HL-60/S4 treated with phorbol 12-myristate 13-acetate at 8.2 ng/mL for 4 days and 3 days (cell line): Measurements from ENCODE around the gene DSN1.

ENCODE experiments used
- in situ Hi-C: fragments of 300-500 bp; cut with MboI; formaldehyde crosslinking; loops from 2 replicates; pipeline ENCODE4 v1.15.0; 2022; ENCODE audit warnings: low sequenced_read_pairs

The DSN1 gene

DNA sequence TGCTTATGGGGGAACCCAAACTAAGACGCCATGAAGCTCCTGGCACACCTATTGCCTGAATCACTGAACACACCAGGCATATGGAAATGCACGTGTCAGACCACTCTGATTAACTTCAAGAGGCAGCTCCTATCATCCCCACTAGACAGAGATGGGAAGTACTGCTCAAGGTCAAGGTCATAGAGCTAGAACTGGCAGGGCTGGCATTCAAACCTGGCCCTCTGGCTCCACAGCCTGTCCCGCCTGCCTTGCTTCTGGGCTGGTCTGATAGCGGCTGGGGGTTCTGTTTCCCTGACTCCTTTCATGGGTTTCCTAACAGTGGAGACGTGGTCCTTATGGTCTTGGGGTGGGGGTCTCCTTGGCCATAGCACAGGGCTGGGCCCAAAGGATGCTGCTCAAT is 22.6 kb upstream of the DSN1 start:
- in situ Hi-C loops: no loop called here

DNA sequence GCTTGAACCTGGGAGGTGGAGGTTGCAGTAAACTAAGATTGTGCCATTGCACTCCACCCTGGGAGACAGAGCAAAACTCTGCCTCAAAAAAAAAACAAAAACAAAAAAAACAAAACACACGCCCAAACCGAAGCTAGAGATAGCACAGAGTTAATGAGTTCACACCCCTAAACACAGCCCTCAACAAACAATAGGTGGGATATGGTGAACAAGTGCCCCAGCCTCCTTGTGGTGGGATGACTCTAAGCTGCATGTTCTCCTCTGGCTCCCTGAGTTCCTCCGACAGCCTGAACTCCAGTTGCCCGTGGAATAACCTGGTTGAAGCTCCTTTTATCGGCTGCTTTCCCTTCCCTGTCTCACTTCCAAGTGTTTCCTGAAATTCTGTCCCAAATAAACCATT is 22.1 kb upstream of the DSN1 start:
- in situ Hi-C loops: no loop called here

DNA sequence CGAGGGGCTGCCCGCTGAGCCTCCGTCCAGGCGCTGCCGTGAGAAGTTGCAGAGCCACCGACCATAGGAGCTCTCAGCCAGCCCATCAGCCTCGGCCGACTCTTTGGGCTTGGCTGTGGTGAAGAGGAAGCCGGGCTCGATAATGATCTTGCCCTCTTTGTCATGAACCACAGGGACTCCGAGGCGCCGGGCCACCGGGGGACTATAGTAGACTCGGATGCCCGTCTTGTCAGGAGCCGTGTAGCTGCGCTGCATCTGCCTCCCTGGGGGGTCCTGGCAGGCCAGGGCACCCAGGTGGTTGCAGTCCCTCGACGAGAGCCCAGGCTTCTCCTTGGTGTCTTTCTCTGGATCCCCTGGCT is 20.5 kb upstream of the DSN1 start:
- in situ Hi-C loops: no loop called here

DNA sequence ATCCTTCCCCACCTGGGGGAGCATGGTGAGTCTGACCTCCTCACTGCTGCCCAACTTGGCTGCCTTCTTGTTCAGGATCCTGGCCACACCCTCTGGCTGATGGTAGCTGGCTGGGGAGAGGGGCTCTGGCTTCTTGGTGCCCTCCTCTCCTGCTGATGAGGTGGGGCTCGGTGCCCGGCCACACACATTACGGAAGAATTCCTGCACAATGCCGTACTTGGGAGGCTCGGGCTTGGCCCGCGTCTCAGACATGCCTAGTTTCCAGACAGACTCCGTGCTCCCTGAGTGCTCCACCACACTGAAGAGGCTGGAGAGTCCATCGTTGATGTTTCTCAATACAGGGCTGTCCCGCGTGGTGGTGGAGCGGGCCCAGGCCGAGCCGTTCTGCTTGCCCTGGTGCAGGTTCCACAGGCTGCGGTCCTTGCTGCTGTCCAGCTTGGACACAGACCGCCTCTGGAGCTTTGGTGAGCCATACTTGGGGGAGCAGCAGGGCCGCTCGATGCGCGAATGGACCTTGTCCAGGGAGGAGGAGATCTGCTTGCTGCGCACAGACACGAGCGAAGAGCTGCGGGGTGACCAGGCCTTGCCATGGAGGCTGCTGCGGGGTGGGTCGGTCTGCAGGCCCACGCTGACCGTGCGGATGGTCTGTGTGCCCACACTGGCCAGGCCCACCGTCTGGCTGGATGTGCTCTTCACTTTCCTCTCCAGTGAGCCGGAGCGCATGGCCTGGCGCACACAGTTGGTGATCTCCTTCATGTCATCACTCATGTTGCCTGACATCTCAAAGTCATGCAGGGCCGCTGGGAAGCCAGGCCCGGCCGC is 19.9 kb upstream of the DSN1 start:
- in situ Hi-C loops: no loop called here

DNA sequence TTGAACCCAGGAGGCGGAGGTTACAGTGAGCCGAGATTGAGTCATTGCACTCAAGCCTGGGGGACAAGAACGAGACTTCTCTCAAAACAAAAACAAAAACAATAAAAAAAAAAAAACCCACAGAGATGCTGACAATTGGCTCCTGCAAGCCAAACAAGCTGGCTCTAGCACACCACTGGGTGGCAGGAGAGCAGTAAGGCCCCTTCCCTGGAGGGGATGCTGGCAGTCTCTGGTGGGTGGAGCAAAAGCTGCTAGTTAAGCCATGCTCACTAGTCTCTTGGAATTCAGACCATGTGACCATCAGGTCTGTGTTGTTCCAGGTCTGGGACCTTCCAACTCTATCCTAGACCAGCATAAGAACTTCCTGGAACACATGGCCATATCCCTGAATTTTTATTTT is 18.9 kb upstream of the DSN1 start:
- in situ Hi-C loops: no loop called here

DNA sequence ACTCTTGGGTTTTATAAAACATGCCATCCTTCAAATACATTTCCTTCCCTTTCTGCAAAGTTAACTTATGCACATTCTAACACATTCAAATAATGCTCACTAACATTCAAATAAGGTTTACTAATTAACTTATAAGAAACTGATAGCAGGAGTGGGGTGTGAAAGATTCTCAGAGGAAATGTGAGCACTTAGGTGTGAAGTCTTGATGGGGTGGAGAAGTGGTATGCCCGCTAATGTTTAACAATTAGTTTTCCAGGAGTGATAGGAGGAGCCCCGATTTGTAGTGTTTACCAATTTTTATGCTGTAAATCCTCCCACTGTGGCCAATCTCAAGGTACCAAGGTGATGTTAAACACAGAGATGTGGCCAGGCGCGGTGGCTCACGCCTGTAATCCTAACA is 18.3 kb upstream of the DSN1 start:
- in situ Hi-C loops: no loop called here

DNA sequence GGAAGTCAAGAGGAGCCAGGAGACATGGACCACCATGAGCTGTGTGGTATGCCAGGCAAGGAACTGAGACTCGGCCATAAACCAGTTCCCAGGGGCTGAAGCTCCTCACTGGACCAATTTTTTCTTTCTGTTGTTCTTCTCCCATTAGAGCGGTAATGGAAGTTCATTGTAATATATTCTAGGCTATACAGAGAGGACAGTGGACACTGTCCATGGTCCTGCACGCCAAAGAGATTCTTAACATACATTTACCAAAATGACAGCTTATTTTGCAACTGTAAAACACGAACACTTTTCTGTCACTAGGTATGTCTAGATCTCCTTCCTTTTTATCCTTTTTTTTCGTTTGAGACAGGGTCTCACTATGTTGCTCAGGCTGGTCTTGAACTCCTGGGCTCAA is 13.1 kb upstream of the DSN1 start:
- in situ Hi-C loops: no loop called here

DNA sequence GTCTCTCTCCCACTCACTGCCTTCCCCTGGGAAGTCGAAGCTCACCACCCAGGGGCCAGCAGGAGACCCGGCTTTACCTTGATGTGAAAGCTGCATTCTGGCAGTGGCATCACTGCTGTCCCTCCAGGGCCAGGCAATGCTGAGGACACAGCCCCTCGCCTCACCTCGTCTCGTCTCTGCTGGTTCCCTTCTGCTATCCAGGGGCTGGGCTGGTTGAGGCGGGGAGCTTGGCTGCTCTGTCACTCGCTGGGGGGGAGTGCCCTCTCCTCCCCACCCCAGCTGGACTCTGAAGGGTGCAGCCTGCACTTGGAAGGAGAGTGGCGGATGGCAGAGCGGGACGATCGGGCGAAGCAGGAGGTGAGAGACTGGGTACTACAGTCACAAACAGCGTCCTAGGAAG is 12.7 kb upstream of the DSN1 start:
- in situ Hi-C loops: no loop called here

DNA sequence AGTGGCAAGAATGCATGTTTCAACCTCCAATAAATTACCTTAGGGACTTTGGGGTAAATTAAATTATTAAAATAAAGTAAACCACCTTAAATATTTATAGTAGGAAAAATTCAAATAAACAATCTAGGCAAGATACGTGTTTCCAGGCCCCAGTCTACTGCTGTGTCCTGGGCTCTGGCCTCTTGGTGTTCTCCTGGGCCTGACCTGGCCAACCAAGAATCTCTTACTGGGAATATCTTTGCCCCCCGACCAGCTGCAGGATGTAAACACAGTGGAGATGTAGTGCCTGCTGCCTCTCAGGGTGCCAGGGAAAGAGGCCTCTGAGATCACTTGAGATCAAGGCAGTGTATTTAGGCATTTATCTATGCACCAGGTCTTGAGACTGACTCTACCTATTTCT is 11.7 kb upstream of the DSN1 start:
- in situ Hi-C loops: no loop called here

DNA sequence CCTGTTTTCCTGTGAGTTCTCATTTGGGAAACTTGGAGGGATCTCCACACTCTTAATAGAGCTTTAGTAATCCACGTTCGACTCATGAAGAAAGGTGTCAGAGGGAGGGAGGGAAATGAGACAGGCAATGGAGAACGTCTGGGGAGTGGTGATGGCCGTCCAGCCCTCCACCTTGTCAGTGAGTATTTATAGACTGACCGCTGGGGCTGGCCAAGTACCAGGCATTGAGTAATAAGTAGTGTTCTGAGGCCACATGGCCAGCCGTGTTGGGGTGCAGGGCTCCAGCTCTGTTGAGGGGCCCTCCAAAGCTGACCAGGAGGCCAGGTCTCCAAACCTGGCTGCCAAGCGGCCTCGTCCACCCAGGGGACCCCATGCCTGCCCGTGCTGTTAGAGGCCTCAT is 11.3 kb upstream of the DSN1 start:
- in situ Hi-C loops: no loop called here

DNA sequence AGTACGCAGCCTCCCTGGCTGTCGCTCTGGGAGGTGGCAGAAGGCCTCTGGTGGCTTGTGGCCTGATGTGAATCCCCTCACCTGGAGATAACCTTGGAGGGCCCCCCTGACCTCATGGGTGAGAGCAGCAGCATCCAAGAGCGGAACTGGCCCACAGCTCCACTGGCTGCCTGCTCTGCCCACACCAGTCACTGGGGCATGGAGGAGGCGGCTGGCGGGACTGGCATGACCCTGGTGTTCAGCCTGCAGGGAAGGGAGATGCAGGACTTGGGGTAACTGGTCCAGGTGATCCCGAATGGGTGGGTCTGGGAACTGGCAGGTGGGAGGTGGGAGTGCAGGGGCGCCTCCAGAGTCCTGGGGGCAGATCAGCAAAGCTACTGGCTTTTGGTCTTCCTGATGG is 10.6 kb upstream of the DSN1 start:
- in situ Hi-C loops: no loop called here

DNA sequence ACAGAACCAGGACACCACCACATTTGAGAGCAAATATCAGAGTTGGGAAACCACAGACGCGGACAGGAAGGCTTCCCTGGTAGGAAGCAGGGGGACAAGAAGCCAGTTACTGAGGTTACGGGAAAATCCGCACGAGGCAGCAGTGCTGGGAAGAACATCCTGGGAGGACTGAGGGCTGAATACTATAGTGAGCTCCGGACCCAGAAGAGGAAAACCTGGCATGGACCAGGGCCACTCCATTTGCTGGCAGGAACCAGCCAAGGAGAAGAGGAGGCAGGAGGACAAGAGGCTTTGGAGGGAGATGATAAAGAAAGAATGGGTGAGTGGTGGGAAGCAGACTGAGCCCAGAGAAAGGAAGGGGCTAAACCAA is 6.1 kb upstream of the DSN1 start:
- in situ Hi-C loops: no loop called here

DNA sequence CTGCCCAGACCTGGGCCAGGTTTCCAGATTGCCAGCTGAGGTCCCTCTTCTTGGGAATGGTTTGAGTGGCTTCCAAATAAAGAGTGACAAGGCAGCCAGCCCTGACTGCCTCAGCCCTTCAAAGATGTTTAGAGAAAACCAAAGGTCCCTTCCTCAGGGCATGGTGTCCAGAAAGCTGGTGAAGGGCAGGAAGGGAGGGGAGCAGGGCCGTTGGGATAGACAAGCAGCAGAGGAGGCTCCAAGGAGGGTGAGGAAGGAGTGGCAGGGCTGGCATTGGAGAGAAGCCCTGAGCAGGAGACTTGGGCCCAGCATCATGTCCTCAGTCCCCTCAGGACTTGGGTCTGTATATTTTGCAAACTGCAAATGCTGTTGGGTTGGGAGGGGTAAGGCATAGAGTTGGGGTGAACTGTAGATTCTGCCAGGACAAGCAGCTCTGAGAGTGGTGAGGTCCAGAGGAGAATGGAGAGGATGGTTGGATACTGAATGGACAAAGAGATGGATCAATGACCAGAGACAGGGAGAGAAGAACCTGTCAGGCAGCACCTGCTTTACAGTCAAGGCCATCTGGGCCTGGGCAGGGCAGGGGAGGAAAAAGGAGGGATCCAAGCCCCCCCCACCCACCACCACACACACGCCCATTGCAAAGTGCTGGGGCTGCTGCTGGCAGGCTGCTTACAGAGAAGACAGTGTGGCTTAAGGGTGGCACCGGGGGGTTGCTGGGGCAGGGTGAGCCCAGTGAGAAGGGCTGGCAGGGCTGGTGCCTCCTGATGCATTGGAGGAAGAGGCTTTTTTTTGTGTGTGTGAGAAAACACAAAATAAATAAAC is 5.5 kb upstream of the DSN1 start:
- in situ Hi-C loops: no loop called here

DNA sequence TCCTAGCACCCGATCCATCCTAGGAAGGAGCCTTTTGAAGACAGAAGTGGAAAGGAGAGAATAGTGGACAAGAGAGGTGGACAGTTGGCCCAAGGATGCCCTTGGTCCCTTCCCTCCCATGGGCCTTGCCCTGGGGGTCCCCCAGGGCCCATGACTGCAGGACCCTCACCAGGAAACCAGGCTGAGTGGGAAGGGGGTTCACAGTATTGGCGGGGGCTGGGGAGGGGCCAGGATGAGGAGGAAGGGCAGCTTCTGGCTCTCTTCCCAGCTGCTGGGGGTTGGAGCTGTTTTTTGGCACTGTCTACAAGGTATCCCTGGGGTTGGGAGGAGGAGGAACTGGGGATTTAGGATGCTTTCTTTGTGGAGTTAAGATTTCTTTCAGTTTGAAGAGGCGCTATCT is 4.0 kb upstream of the DSN1 start:
- in situ Hi-C loops: no loop called here

DNA sequence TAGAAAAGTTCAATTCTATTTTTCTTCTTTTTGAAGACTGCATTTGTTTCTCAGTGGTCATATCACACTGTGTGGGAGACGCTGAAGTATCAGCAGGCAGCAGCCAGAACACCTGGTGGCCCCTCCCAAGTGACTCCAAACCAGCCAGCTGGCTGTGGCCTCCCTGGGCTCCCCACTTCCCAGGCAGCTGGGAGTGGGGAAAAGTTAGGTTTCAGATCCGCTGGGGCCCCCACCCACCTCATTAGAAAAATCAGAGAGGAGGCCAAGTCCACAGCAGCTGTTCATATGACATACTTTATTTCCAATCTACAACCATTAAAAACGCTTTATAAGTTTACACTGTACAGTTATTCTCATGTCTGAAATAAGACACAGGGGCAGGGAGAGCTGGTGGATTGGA is 3.6 kb upstream of the DSN1 start:
- in situ Hi-C loops: no loop called here

DNA sequence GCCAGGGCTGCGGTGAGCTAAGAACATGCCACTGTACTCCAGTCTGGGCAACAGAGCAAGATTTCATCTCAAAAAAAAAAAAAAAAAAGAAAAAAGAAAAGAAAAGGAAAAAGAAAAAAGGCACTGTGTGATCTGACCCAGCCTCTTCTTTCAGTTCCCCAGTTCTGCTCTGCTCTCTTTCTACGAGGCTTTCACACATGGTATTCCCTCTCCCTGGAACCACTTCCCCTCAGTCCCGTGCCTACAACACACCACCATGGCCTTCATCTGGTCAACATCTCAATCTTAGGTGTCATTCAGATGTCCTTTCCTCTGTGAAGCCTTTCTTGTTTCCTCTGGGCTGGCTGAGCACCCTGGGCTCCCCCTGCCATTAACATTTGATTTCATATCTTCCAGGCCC is 2.3 kb upstream of the DSN1 start:
- in situ Hi-C loops: no loop called here

DNA sequence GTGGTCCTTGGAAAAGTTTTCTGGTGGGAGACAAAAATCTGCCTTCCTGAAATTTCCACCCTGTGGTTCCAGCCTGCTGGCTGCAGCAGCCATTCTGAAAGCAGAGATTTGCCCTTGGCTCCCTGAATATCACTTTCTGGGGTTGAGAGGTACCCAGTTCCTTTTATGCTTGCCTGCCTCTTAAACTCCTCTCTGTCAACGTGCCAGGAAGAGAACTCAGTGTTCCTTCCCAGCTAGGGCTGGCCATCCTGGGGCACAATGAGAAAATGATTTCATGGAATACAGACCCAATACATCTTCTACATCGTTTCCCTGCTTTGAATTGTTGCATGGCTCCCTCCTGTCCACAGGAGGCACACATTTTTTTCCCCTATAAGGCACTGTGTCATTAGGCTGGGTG is 1.6 kb upstream of the DSN1 start:
- in situ Hi-C loops: no loop called here

DNA sequence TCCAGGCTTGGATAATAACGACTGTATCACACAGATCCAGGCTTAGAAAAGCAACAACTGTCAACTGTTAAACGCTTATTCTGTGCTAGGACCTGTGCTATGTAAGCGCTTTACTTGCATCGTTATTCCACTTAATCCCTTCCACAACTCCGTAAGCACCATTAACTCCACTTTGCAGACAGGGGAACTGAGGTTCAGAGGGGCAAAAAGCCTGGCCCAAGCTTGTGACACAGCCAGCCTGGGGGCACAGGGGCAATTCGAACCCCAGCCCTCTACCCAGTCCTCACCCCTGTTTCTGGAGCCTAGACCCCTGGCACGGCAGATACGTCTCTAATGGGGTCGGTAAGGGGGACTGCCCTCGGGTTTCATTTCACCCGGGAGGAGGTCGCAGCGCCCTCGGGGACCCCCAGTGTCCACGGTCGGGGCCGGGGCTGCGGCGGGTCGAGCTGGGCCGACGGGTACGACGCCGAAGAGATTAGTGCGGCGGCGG is 411 bp downstream of the DSN1 start:
- in situ Hi-C loops: no loop called here

DNA sequence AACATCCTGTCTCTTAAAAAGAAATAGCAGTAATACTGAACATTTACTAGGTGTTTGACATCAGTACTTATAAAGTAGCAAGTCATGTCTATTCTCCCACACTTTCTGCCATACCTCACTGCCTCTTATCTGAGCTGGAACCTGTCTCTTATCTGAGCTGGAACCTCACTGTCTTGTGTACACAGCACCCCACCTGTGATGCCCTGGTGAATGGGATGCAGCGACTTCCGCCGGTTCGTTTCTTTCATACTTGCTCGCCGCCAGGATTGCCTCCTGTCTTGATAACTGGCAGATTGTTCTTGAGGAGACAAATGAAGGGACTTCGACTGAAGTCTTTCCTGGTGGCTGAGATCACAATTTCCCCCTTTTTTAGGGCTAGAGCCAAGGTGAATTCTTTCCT is 2.9 kb downstream of the DSN1 start:
- in situ Hi-C loops: no loop called here

DNA sequence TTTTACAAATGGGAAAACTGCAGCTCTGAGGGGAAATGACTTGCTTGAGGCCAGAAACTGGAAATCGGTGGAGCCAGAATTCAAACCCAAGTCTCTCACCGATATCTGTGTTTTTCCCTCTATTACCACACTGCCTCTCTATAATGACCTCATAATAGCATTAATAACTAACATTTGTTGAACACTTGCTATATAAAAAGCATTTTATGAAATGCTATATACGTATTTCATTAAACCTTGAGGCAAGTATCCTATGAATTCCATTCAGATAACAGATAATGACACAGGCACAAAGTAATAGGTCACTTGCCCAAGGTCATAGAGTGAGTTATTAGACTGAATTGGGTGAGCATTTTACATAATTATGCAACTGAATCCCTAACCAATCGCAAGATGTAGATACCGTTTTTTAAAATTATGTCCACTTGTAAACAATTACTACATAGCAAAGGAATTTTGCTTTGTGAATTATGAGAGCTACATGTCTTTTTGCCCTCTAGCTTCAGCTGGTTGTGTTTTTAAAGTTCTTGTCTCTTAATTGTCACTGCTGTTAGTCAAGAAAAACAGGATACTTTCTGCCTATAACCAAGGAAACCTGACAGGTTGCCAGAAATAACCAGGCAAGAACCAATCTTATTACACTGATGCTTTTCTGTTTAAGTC is 4.7 kb downstream of the DSN1 start:
- in situ Hi-C loops: no loop called here

DNA sequence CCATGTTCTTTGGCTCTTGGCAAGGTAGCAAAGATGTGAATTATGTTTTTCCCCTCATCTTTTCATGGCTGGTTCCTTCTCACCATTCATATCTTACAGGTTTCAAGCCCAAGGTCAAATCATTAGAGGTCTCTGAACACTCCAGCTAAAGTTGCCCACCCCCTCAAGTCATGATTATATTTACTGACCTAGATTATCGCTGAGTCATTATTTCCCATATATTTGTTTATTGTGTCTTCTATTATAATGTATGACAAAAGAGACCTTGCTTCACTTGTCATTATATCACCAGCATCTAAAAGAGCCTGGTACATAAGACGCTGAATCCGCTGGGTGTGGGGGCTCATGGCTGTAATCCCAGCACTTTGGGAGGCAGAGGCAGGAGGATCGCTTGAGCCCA is 12.4 kb downstream of the DSN1 start:
- in situ Hi-C loops: no loop called here

DNA sequence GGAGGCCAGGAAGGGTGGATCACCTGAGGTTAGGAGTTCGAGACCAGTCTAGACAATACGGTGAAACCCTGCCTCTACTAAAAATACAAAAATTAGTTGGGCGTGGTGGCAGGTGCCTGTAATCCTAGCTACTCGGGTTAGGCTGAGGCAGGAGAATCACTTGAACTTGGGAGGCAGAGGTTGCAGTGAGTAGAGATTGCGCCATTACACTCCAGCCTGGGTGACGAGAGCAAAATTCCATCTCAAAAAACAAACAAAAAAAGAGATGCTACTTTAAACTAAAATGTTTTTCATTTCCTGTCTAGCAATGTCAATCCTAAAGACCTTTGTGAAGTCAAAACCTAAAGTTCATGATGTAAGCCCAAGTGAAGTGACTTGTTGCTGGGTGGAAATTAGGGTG is 12.9 kb downstream of the DSN1 start:
- in situ Hi-C loops: no loop called here
